GM10266 (cell line): ENCODE results near the gene MTR.

Source experiments
- DNase-seq: peaks from one replicate; pipeline ENCODE4 v3.0.0; 2012; ENCODE audit errors: extremely low spot score
- TF ChIP-seq, protein P1 (sequence below): IDR thresholded peaks from 2 replicates; pipeline ENCODE4 v1.5.1; 2012; ENCODE audit warnings: mild to moderate bottlenecking, low read depth; ENCODE audit not compliant: control insufficient read depth, insufficient read depth; ENCODE audit errors: missing control alignments

The MTR gene

DNA sequence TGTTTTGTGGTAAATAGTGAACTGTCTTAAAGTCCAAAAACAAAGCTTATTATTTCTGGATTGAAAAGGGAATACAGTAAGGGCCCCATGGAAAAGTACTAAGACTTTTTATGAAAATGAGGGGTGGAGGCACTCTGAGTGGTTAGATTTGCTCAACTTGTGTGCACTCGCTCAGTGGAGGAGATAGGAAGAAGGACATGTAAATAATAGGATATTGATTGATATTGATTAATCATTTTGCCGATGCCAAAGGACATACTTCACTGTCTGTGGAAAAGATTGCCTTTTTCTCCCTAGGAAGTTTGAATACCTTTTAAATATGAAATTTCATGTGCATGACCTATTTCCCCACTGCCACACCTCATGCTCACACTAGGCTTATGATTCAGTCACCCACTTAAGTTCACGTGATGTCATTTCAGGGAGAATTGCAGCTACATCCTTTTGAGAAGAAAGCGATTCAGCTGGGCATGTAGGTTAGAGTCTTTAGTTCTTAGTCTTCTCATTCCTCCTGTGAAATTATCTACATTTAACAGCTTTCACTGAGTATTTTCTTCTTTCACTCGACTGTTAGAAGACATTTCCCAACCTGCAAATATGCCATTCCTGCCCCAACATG lies 5.0 kb downstream of the MTR start:
- no peak for DNase-seq
- TF ChIP-seq, protein P1, sequence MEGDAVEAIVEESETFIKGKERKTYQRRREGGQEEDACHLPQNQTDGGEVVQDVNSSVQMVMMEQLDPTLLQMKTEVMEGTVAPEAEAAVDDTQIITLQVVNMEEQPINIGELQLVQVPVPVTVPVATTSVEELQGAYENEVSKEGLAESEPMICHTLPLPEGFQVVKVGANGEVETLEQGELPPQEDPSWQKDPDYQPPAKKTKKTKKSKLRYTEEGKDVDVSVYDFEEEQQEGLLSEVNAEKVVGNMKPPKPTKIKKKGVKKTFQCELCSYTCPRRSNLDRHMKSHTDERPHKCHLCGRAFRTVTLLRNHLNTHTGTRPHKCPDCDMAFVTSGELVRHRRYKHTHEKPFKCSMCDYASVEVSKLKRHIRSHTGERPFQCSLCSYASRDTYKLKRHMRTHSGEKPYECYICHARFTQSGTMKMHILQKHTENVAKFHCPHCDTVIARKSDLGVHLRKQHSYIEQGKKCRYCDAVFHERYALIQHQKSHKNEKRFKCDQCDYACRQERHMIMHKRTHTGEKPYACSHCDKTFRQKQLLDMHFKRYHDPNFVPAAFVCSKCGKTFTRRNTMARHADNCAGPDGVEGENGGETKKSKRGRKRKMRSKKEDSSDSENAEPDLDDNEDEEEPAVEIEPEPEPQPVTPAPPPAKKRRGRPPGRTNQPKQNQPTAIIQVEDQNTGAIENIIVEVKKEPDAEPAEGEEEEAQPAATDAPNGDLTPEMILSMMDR: no peak

DNA sequence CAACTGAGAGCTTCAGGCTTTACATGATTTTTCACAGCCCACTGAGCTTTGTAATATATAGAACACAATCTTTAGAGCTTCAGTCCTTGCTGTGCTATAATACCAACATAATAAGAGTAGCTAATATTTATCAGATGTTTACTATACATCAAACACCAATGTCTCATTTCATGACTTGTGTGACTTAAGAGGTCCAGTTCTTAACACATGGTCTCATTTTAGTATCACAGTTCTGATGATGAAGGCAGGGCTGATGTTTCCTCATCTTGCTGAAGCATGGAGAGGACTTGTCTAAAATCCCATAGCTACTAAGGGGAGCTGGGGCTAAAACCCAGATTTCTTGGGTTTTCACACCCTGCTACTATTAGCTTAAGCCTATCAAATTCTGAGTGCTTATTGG lies 5.5 kb downstream of the MTR start:
- TF ChIP-seq, protein P1: no peak
- no peak for DNase-seq

DNA sequence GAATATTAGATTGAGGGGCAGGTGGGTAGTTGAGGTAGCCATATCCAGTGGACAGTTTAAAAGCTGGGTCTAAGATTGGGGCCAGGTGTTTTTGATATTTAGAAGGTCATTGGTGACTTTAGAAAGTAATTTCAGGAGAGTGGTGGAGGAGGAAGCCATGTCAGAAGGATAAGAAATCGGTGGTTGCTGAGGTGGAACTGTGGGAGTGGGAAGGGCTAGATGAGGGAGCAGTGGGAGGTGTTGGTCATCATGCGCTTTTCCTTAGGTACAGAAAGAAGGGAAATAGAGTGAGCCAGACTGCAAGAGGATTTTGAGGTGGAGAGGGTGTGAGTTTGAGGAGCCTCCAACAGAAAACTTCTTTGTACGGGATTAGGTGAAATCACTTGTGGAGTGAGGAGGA lies 7.2 kb downstream of the MTR start:
- no peak for DNase-seq
- TF ChIP-seq, protein P1: no peak

DNA sequence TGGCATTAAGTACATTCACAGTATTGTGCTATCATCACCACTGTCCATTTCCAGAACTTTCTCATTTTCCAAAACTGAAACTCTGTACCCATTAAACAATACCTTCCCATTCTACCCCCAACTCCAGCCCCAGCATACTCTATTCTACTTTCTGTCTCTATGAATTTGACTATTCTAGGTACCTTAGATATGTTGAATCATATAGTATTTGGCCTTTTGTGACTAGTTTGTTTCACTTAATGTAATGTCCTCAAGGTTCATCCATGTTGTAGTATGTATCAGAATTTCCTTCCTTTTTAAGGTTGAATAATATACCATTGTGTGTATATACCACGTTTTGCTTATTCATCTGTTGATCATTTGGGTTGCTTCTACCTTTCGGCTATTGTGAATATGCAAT lies 11.5 kb downstream of the MTR start:
- no peak for DNase-seq
- TF ChIP-seq, protein P1: no peak

DNA sequence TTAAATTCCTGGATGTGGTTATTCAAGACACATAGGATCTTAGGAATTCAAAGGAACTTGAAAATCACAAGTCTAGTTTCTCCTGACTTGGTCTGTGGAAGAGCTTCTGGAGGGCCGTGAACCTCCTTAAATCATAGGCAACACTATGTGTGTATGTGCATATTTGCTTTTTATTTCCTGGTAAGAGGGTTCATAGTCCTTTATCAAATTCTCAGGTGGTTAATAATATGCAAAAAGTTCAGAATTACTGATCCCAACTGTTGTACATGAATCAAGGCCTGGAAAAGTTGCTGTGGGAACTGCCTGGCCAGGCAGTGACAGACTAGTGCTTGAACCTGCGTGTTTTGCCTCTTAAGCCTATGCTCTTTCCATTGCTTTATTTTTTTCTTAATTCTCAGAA lies 12.9 kb downstream of the MTR start:
- TF ChIP-seq, protein P1: no peak
- DNase-seq: no peak

DNA sequence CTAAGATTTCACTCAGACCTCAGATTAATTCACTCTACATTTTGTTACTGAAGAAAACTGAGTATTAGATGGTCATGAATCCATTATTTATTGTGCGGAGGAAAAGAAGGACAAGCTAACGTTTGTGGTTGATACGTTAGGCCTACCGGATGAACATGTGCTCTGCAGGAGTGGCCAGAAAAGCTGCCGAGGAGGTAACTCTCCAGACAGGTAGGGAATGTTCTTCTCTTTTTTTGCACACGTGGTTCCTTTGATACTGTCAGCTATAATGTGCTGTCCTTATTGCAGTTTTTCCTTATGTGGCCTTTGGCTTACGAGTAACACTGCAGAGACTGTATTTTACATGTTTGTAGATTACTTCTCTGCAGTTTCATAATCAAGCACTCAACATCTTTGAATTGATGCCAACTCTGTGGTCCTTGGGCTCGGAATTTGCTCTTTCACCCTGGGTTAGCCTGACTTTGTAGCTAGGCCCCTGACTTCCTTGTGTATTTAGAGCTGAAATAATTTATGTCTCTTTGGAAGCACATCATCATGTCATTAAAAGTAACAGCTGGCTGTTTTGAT lies 13.6 kb downstream of the MTR start:
- DNase-seq: no peak
- TF ChIP-seq, protein P1: no peak

DNA sequence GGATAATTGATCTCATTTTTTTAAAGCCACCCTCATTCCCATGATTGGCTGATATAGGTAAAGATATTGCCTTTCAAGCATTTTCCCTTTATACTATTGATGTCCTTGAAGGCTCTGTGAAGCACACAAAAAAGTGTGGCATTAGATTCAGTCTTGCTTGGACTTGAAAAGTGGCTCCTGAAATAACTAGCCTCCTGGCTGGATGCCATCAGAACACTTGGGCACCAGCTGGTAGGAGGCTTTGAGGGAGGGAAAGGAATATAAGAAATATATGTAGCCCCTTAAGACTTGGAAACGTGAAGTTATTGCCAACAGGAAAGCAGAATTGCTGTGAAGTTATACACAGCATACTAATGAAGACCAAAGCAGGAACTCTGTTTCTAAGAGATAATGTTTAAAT lies 14.1 kb downstream of the MTR start:
- DNase-seq: no peak
- TF ChIP-seq, protein P1: no peak
